Measurements from ENCODE around the gene OSBPL2.

The OSBPL2 gene

DNA sequence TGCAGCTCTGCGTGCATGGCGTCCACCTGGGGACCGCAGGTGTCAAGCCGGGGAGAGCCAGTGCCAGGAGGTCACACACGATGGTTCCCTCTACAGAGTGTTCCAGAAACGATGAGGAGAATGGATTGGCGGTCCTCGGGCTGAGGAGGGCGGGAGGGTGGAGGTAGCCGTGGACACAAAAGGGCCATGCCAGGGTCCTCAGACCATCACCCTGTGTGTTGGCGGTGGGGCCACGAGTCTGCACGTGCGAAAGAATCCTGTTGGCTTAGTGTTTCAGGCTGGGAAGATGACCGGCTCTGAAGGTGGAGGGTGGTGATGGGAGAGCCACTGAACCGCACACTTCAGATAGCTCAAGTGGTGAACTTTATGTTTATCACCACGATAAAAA lies 31.9 kb upstream of the OSBPL2 start:
- no peak for DNase-seq (ENCODE audit: low spot score)

DNA sequence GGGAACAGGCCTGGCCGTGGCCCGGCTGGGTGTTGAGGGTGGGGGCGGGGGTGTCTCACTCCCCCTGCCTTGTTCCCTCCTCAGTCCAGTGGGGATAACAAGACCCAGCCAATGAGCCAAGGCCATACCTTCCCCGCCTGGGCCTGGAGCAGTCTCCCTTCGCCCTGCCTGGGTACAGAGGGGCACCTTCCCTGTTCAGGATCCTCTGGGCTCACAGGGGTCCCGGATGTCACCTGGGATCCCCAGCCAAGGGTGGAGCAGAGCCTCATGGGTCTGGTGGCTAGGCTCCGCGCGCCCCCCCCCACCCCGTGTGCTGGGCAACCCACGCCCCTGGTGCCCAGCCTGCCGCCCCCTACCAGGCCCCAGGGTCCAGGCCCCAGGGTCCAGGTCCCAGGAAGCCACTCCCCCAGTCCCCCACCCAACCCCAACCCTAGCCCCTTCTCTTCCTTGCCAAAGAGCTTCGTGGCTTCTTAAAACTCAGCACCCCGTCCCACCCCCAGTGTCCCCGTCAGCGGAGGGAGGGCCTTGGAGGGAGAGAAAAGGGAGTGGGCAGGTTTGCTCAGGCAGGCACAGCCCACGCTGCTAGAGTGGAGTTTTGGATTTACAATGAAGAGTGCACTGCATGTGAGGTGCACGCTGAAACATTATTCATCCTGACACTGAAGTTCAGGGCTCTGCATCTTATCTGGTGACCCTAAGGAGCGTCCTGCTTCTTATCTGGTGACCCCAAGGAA lies 30.1 kb upstream of the OSBPL2 start:
- peak; percentile 32 for DNase-seq (ENCODE audit: low spot score)

- DNase-seq (ENCODE audit: low spot score) = no peak
Measured at GRCh38 chr20:62208795-62209755, 29.2 kb upstream of the OSBPL2 start.

- no peak for DNase-seq (ENCODE audit: low spot score)
Measured at GRCh38 chr20:62209850-62210495, 28.3 kb upstream of the OSBPL2 start.

GRCh38 chr20:62210496-62210855 lies 27.8 kb upstream of the OSBPL2 start:
- no peak for DNase-seq (ENCODE audit: low spot score)

DNA sequence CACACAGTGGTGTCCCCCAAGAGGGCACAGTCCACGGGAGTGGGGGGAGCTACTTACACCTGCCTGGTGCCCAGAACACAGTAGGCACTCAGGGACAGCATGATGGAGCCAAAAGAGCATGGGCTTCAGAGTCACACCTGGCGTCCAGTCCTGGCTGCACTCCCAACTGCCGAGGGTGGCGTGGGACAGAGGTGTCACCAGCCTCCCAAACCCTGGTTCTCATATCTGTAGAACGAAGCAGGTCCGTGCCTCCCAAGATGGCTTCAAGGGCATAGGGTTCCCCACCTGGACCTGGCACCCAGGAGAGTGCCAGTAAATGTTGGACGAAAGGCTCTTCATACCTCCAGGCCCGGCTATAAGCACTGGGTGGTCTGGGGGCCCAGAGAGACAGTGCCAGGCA lies 27.1 kb upstream of the OSBPL2 start:
- no peak for DNase-seq (ENCODE audit: low spot score)

DNA sequence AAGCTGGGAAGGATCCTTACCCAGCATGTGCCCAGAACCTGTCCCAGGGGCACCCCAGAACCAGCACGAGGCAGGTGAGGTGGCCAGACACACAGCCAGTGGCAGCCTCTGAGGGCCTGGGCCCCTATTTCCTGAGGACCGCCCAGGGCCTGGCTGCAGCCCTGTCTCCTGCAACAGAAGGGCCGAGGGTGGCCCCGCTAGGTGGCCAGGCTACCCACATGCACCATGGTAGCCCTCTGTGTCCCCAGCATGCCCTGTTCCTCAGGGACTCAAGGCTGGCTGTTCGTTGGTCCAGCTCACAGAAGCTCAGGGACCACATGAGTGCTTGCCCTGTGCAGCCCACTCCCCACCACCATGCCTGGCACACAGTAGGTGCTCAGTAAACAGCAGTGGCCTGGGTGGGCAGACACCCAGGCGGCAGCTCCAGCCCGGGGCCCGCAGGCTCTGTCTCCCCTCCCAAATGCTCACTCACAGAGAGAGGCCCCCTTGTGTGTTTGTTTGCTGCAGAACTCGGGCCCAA lies 26.5 kb upstream of the OSBPL2 start:
- DNase-seq (ENCODE audit: low spot score) = no peak

- DNase-seq (ENCODE audit: low spot score) = no peak
Measured at GRCh38 chr20:62212299-62212698, 26.0 kb upstream of the OSBPL2 start.

DNA sequence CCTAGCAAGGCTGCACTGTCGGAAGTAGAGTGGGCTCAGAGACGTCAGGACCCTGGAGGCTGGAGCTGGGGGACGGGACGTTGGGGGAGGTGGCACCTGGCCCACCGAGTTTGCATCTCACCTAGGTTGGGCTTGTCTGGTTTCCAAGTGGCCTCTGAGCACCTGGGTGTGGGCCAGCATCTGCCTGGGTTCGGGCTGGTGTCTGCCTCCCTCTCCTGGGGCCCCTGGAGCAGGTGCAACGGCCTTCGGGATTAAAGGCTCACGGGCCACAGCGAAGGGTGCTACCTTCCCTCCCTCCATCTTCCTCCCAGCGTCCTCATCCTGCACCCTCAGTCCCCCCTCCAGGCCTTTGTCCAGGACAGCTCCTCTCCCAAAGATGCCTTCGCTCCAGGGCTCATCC lies 24.3 kb upstream of the OSBPL2 start:
- DNase-seq (ENCODE audit: low spot score) = no peak

GRCh38 chr20:62215020-62215990 lies 23.0 kb upstream of the OSBPL2 start:
- no peak for DNase-seq (ENCODE audit: low spot score)

- DNase-seq (ENCODE audit: low spot score) = no peak
Measured at GRCh38 chr20:62215991-62216635, 22.2 kb upstream of the OSBPL2 start.

GRCh38 chr20:62216636-62217566 lies 21.4 kb upstream of the OSBPL2 start:
- DNase-seq (ENCODE audit: low spot score) = no peak

GRCh38 chr20:62217913-62218773 lies 20.2 kb upstream of the OSBPL2 start:
- DNase-seq (ENCODE audit: low spot score) = no peak

DNA sequence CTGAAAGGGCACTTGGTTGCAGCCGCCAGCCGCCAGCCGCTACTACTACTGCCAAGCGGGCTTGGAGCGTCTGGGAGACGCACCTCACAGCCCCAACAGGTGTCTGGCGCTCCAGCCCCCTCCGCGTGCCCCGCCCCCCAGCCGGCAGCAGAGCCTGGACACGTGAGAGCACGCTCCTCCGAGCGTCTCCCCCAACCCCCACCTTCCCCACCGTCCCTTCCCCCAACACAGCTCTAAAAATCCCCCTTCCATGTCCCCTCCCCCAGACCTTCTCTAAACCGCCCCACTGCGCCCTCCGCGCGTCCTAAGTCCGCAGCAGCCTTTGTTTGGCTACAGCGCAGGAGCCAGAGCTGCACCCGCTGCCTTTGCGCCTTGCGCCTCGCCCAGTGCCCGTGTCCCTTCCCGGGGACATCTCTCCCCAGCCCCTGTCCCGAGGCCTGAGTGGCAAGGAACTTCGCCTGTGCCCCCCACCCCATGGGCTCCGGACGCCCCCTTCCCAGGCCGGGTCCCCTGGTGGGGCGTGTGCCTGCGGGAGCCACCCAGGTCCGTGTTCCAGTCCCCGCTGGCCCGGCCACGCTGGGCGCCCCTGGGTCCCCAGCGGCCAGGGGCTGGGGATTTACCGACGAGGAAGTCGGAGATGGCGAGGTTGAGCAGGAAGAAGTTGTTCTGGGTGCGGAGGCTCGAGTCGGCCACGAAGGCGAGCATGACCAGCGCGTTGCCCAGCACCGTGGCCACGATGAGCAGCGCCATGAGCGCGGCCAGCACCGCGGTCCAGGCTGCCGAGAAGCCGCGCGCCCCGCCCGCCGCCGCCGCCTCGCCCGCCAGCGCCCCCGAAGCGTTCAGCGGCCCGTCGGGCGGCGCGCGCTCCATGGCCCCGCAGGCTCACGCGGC lies 19.0 kb upstream of the OSBPL2 start:
- DNase-seq (ENCODE audit: low spot score) = no peak

DNA sequence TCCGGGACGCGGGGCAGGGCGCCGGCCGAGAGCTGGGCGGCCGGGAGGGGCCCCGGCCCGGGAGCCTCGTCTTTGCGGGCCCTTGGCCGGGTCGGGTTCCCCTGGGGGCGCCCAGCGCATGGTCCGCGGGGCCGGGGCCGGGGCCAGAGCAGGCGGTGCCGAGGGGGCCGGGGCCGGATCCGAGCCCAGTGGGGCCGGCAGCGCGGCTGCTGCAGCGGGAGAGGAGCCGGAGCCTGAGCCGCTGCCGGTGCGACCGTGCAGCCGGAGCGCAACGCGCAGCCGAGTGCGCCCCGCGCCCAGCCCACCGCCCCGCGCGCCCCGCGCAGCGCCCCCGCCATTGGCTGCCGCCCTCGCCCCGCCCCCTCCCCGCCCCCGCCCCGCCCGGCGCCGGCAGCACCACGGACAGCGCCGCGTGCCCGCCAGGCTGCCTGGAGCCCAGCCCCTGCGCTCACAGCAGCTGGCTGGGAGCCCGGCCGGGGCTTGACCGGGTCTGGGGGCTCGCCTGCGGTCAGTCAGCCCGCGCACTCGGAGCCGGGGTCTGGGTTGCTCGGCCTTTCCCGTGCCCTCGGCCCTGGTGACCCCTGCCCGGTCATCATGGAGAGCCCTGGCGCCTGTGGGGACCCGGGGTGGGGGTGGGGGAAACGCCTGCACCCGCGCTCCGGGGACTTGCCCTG lies 18.2 kb upstream of the OSBPL2 start, which contains the start of gene HRH3:
Gene HRH3, minus strand, starts transcription at position 287 of the 674 bp plus-strand sequence. CDS start 308 bp downstream, outside the sequence.
- DNase-seq (ENCODE audit: low spot score) = no peak

DNA sequence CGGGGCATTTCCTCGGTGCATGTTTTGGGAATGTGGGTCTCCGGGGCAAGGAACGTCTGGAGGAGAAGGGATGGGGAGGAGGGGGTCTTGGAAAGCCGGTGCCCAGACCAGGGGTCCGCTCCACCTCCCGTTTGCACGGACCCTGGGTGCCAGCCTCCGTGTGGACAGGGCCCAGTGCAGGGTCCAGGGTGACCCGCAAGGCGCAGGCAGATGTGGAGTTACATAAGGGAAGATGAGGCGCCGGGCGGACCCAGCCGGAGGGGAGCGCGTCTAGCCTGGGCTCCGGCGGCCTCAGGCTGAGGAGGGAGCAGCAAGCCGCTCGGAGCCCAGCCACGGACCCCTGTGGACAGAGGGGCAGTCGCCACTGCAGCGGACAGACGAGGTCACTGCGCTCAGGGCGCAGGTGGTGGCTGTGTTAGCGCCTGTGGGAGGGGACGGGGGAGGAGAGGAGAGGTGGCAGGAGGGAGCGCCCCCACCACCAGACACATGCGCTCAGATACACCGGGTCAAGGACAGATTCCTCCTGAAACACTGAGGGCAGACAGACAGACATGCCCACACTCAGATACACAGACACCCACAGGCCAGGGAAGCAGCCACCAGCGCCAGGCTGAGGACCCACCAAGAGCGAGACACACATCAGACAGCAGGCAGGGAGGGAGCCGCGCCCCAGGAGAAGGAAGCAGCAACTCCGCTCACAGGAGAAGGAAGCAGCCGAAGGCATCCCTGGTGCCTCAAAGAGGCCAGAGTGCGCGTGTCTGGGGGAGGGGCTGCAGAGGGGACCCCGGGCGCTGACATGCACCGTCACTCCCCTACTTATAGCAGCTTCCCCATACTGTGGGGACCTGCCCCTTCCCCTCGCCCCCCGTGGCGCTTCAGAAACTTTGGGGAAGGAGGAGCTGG lies 17.4 kb upstream of the OSBPL2 start:
- DNase-seq (ENCODE audit: low spot score) = no peak

Measured in Ammon's horn (tissue), 1 donor.